IMR-90 (cell line): ENCODE data around the gene CAMTA1. TPM values are rescaled to one million over a fixed set of nuclear protein-coding genes. Genes with fewer than 3 reads are reported as not detected.

Source experiments
- CEBPB ChIP-seq: IDR thresholded peaks from 2 replicates; pipeline ENCODE4 v1.6.1; 2012; ENCODE audit warnings: low read depth, low read length, improper control_type of control experiment
- CHD1 ChIP-seq: IDR thresholded peaks from 2 replicates; pipeline ENCODE4 v1.6.1; 2012; ENCODE audit warnings: low read depth, low read length, improper control_type of control experiment
- CTCF ChIP-seq: conservative IDR thresholded peaks from 2 replicates; pipeline ENCODE4 v1.5.1; 2012; ENCODE audit warnings: mild to moderate bottlenecking, low read depth, low read length, improper control_type of control experiment
- polyA plus RNA-seq, 3 experiments: library from polyadenylated mRNA; depleted of rRNA; stranded (reverse); fragments of >200 nt; gene quantifications; 2 replicates each; pipeline ENCODE4 v1.2.3, GENCODE V29; 2012; ENCODE audit warnings: low replicate concordance in 1 of 3
- total RNA-seq: library from RNA; depleted of rRNA; stranded (reverse); fragments of >200 nt; gene quantifications from 2 replicates; pipeline ENCODE4 v1.2.3, GENCODE V29; 2012

CAMTA1 gene
- total and polyA plus RNA-seq, 2 of the 4 experiments (the other 2 are of a cell fraction): 35.5 to 74.3 TPM

- no peak for TF ChIP-seq CTCF
- no peak for TF ChIP-seq CEBPB
- no peak for TF ChIP-seq CHD1
Measured at GRCh38 chr1:7565099-7565750, 780.0 kb downstream of the CAMTA1 start (continued).
